ENCODE measurements around the gene HACD4.

HACD4 gene

GRCh38 chr9:21042466-21042865, 11.0 kb upstream of the HACD4 start:
- Histone ChIP-seq H3K4me1 (ENCODE audit: control insufficient read depth, insufficient read depth, low read length) (no peaks in the 10 kb centered on the region), H3K36me3 (ENCODE audit: control insufficient read depth, insufficient read depth, low read length) (no peaks in the 10 kb centered on the region), H3K4me3 (ENCODE audit: low read length) (no peak overlapping the region), H3K27ac (ENCODE audit: low read depth, low read length) (no peak overlapping the region), H3K27me3 (ENCODE audit: control insufficient read depth, insufficient read depth, low read length) (no peaks in the 10 kb centered on the region), H3K9ac (ENCODE audit: low read length) (no peak overlapping the region)

- H3K4me1 ChIP-seq (ENCODE audit: control insufficient read depth, insufficient read depth, low read length) = no peaks in the 10 kb centered on the region
Measured at GRCh38 chr9:21039302-21039701, 7.9 kb upstream of the HACD4 start.

GRCh38 chr9:21037278-21037677, 5.8 kb upstream of the HACD4 start:
- no peaks in the 10 kb centered on the region for H3K4me1 ChIP-seq (ENCODE audit: control insufficient read depth, insufficient read depth, low read length)
- H3K9ac ChIP-seq (ENCODE audit: low read length) = no peak overlapping the region
- H3K27ac ChIP-seq (ENCODE audit: low read depth, low read length) = no peak overlapping the region
- no peaks in the 10 kb centered on the region for H3K36me3 ChIP-seq (ENCODE audit: control insufficient read depth, insufficient read depth, low read length)
- H3K27me3 ChIP-seq (ENCODE audit: control insufficient read depth, insufficient read depth, low read length) = no peaks in the 10 kb centered on the region
- H3K4me3 ChIP-seq (ENCODE audit: low read length) = no peak overlapping the region

More at GRCh38 chr9:21039302-21039701, 7.9 kb upstream of the HACD4 start:
- no peak overlapping the region for H3K9ac ChIP-seq (ENCODE audit: low read length)
- no peak overlapping the region for H3K27ac ChIP-seq (ENCODE audit: low read depth, low read length)
- H3K4me3 ChIP-seq (ENCODE audit: low read length) = no peak overlapping the region
- no peaks in the 10 kb centered on the region for H3K27me3 ChIP-seq (ENCODE audit: control insufficient read depth, insufficient read depth, low read length)
- no peaks in the 10 kb centered on the region for H3K36me3 ChIP-seq (ENCODE audit: control insufficient read depth, insufficient read depth, low read length)

GRCh38 chr9:21031808-21032183, 356 bp upstream of the HACD4 start:
- H3K36me3 ChIP-seq (ENCODE audit: control insufficient read depth, insufficient read depth, low read length) = no peaks in the 10 kb centered on the region
- H3K9ac ChIP-seq (ENCODE audit: low read length) = no peak overlapping the region
- H3K4me3 ChIP-seq (ENCODE audit: low read length) = peak overlapping the region; percentile 82
- no peaks in the 10 kb centered on the region for H3K4me1 ChIP-seq (ENCODE audit: control insufficient read depth, insufficient read depth, low read length)
- H3K27ac ChIP-seq (ENCODE audit: low read depth, low read length) = peak overlapping the region; percentile 86
- no peaks in the 10 kb centered on the region for H3K27me3 ChIP-seq (ENCODE audit: control insufficient read depth, insufficient read depth, low read length)

- H3K36me3 ChIP-seq (ENCODE audit: control insufficient read depth, insufficient read depth, low read length) = no peaks in the 10 kb centered on the region
- no peaks in the 10 kb centered on the region for H3K27me3 ChIP-seq (ENCODE audit: control insufficient read depth, insufficient read depth, low read length)
- no peak overlapping the region for H3K9ac ChIP-seq (ENCODE audit: low read length)
- no peaks in the 10 kb centered on the region for H3K4me1 ChIP-seq (ENCODE audit: control insufficient read depth, insufficient read depth, low read length)
- H3K4me3 ChIP-seq (ENCODE audit: low read length) = peak overlapping the region; percentile 82
- H3K27ac ChIP-seq (ENCODE audit: low read depth, low read length) = peak overlapping the region; percentile 86
Measured at GRCh38 chr9:21030389-21031035, 928 bp downstream of the HACD4 start.

- Histone ChIP-seq H3K9ac (ENCODE audit: low read length) (no peak overlapping the region), H3K36me3 (ENCODE audit: control insufficient read depth, insufficient read depth, low read length) (no peaks in the 10 kb centered on the region), H3K4me3 (ENCODE audit: low read length) (no peak overlapping the region), H3K27me3 (ENCODE audit: control insufficient read depth, insufficient read depth, low read length) (no peaks in the 10 kb centered on the region), H3K4me1 (ENCODE audit: control insufficient read depth, insufficient read depth, low read length) (no peaks in the 10 kb centered on the region), H3K27ac (ENCODE audit: low read depth, low read length) (peak overlapping the region; percentile 44)
Measured at GRCh38 chr9:21029661-21030060, 1.8 kb downstream of the HACD4 start.

- Histone ChIP-seq H3K27ac (ENCODE audit: low read depth, low read length) (peak overlapping the region; percentile 7), H3K9ac (ENCODE audit: low read length) (no peak overlapping the region)
Measured at GRCh38 chr9:21028466-21028865, 3.0 kb downstream of the HACD4 start.

GRCh38 chr9:21027295-21027694, 4.1 kb downstream of the HACD4 start:
- H3K27me3 ChIP-seq (ENCODE audit: control insufficient read depth, insufficient read depth, low read length) = no peaks in the 10 kb centered on the region
- peak overlapping the region; percentile 59 for H3K27ac ChIP-seq (ENCODE audit: low read depth, low read length)
- no peaks in the 10 kb centered on the region for H3K36me3 ChIP-seq (ENCODE audit: control insufficient read depth, insufficient read depth, low read length)
- no peak overlapping the region for H3K4me3 ChIP-seq (ENCODE audit: low read length)
- H3K4me1 ChIP-seq (ENCODE audit: control insufficient read depth, insufficient read depth, low read length) = no peaks in the 10 kb centered on the region
- no peak overlapping the region for H3K9ac ChIP-seq (ENCODE audit: low read length)

More at GRCh38 chr9:21028466-21028865, 3.0 kb downstream of the HACD4 start:
- Histone ChIP-seq H3K36me3 (ENCODE audit: control insufficient read depth, insufficient read depth, low read length) (no peaks in the 10 kb centered on the region), H3K27me3 (ENCODE audit: control insufficient read depth, insufficient read depth, low read length) (no peaks in the 10 kb centered on the region), H3K4me1 (ENCODE audit: control insufficient read depth, insufficient read depth, low read length) (no peaks in the 10 kb centered on the region), H3K4me3 (ENCODE audit: low read length) (no peak overlapping the region)

GRCh38 chr9:21023861-21024260, 7.6 kb downstream of the HACD4 start:
- Histone ChIP-seq H3K4me1 (ENCODE audit: control insufficient read depth, insufficient read depth, low read length) (no peaks in the 10 kb centered on the region), H3K36me3 (ENCODE audit: control insufficient read depth, insufficient read depth, low read length) (no peaks in the 10 kb centered on the region), H3K27me3 (ENCODE audit: control insufficient read depth, insufficient read depth, low read length) (no peaks in the 10 kb centered on the region), H3K4me3 (ENCODE audit: low read length) (no peak overlapping the region), H3K27ac (ENCODE audit: low read depth, low read length) (no peak overlapping the region), H3K9ac (ENCODE audit: low read length) (no peak overlapping the region)

GRCh38 chr9:21018177-21018576, 13.3 kb downstream of the HACD4 start:
- Histone ChIP-seq H3K9ac (ENCODE audit: low read length) (no peak overlapping the region), H3K4me1 (ENCODE audit: control insufficient read depth, insufficient read depth, low read length) (peaks cover 2% of the 10 kb centered on the region), H3K36me3 (ENCODE audit: control insufficient read depth, insufficient read depth, low read length) (no peaks in the 10 kb centered on the region), H3K4me3 (ENCODE audit: low read length) (no peak overlapping the region), H3K27me3 (ENCODE audit: control insufficient read depth, insufficient read depth, low read length) (no peaks in the 10 kb centered on the region), H3K27ac (ENCODE audit: low read depth, low read length) (no peak overlapping the region)

- no peak overlapping the region for H3K9ac ChIP-seq (ENCODE audit: low read length)
- H3K36me3 ChIP-seq (ENCODE audit: control insufficient read depth, insufficient read depth, low read length) = no peaks in the 10 kb centered on the region
- no peak overlapping the region for H3K27ac ChIP-seq (ENCODE audit: low read depth, low read length)
- peaks cover 2% of the 10 kb centered on the region for H3K4me1 ChIP-seq (ENCODE audit: control insufficient read depth, insufficient read depth, low read length)
- no peak overlapping the region for H3K4me3 ChIP-seq (ENCODE audit: low read length)
- H3K27me3 ChIP-seq (ENCODE audit: control insufficient read depth, insufficient read depth, low read length) = no peaks in the 10 kb centered on the region
Measured at GRCh38 chr9:21016701-21017491, 14.5 kb downstream of the HACD4 start.

- Histone ChIP-seq H3K27me3 (ENCODE audit: control insufficient read depth, insufficient read depth, low read length) (no peaks in the 10 kb centered on the region), H3K27ac (ENCODE audit: low read depth, low read length) (no peak overlapping the region), H3K4me1 (ENCODE audit: control insufficient read depth, insufficient read depth, low read length) (peaks cover 2% of the 10 kb centered on the region), H3K36me3 (ENCODE audit: control insufficient read depth, insufficient read depth, low read length) (no peaks in the 10 kb centered on the region), H3K4me3 (ENCODE audit: low read length) (no peak overlapping the region), H3K9ac (ENCODE audit: low read length) (no peak overlapping the region)
Measured at GRCh38 chr9:21015995-21016394, 15.4 kb downstream of the HACD4 start.

All from rectal smooth muscle tissue (tissue), 1 donor.